OCI-LY7 (cell line): ENCODE measurements around the gene CDKN1B.

Experiments used
- CTCF ChIP-seq: fragments of 200-600 bp; sonication (generic); conservative IDR thresholded peaks from 2 replicates; pipeline ENCODE4 v1.5.1; 2014; ENCODE audit warnings: mild to moderate bottlenecking, antibody characterized with exemption, low read length, moderate library complexity, mixed read lengths
- EZH2phosphoT487 ChIP-seq: fragments of 200-600 bp; sonication (generic); IDR thresholded peaks from 2 replicates; pipeline ENCODE4 v1.6.1; 2018; ENCODE audit warnings: low read depth, borderline replicate concordance, mild to moderate bottlenecking, mixed run types, antibody characterized with exemption, low read length, moderate library complexity, mixed read lengths

- no peak for TF ChIP-seq CTCF
- no peak for TF ChIP-seq EZH2phosphoT487
Observed at GRCh38 chr12:12725956-12726554, 8.9 kb downstream of the CDKN1B start.
